Hepatocyte (in vitro differentiated cells): ENCODE measurements around the gene ZMYND19. TPM values are rescaled to one million over a fixed set of nuclear protein-coding genes. Genes with fewer than 3 reads are reported as not detected.

Source experiments
- DNase-seq: peaks from one replicate; pipeline ENCODE4 v3.0.0-alpha.2; 2016; ENCODE audit warnings: low spot score
- H2AFZ ChIP-seq: fragments of 200-600 bp; sonication (generic); 2 replicates; pipeline ENCODE4 v1.6.0; 2016; ENCODE audit warnings: antibody characterized with exemption, mild to moderate bottlenecking
- H3K27ac ChIP-seq: fragments of 200-600 bp; sonication (generic); 2 replicates; pipeline ENCODE4 v1.5.1; 2016; ENCODE audit warnings: mild to moderate bottlenecking
- H3K27me3 ChIP-seq: fragments of 200-600 bp; sonication (generic); 2 replicates; pipeline ENCODE4 v1.6.1; 2016
- H3K36me3 ChIP-seq: fragments of 200-600 bp; sonication (generic); replicated peaks from 2 replicates; pipeline ENCODE4 v1.5.1; 2016; ENCODE audit warnings: low read depth; ENCODE audit not compliant: insufficient read depth
- H3K4me1 ChIP-seq: fragments of 200-600 bp; sonication (generic); 2 replicates; pipeline ENCODE4 v1.5.1; 2016; ENCODE audit warnings: mild to moderate bottlenecking, moderate library complexity; ENCODE audit not compliant: insufficient read depth
- H3K4me2 ChIP-seq: fragments of 200-600 bp; sonication (generic); 2 replicates; pipeline ENCODE4 v1.6.0; 2016
- H3K4me3 ChIP-seq: fragments of 200-600 bp; sonication (generic); 2 replicates; pipeline ENCODE4 v1.5.1; 2016; ENCODE audit warnings: mild to moderate bottlenecking
- H3K79me2 ChIP-seq: fragments of 200-600 bp; sonication (generic); 2 replicates; pipeline ENCODE4 v1.6.0; 2017; ENCODE audit warnings: mild to moderate bottlenecking
- H3K9me2 ChIP-seq: fragments of 200-600 bp; sonication (generic); replicated peaks from 2 replicates; pipeline ENCODE4 v1.6.0; 2017; ENCODE audit warnings: mild to moderate bottlenecking; ENCODE audit not compliant: insufficient read depth
- H3K9me3 ChIP-seq: fragments of 200-600 bp; sonication (generic); 2 replicates; pipeline ENCODE4 v1.5.1; 2016; ENCODE audit warnings: low read depth, mild to moderate bottlenecking
- H4K20me1 ChIP-seq: fragments of 200-600 bp; sonication (generic); 2 replicates; pipeline ENCODE4 v1.6.0; 2016; ENCODE audit warnings: mild to moderate bottlenecking; ENCODE audit not compliant: insufficient read depth, poor library complexity, severe bottlenecking
- CTCF ChIP-seq: fragments of 200-600 bp; sonication (generic); IDR thresholded peaks from 2 replicates; pipeline ENCODE4 v1.5.1; 2016; ENCODE audit warnings: antibody characterized with exemption, mild to moderate bottlenecking; ENCODE audit not compliant: poor library complexity
- EZH2 ChIP-seq: fragments of 200-600 bp; sonication (generic); IDR thresholded peaks from 2 replicates; pipeline ENCODE4 v1.6.1; 2016; ENCODE audit warnings: antibody characterized with exemption, mild to moderate bottlenecking, borderline replicate concordance
- EZH2phosphoT487 ChIP-seq: fragments of 200-600 bp; sonication (generic); IDR thresholded peaks from one replicate; pipeline ENCODE4 v1.6.1; 2018; ENCODE audit warnings: antibody characterized with exemption, mild to moderate bottlenecking, low read depth, moderate library complexity; ENCODE audit not compliant: unreplicated experiment, severe bottlenecking
- WGBS: methylation state at CpG from one replicate; pipeline ENCODE4 v1.1.6; 2016; ENCODE audit warnings: low lambda C conversion rate; ENCODE audit errors: missing lambda C conversion rate; 5-methylcytosine and 5-hydroxymethylcytosine counted together
- polyA plus RNA-seq: library from polyadenylated mRNA; unstranded; fragments of >200 nt; fragmentation: Nextera tagmentation; extraction: Ambion mirVana; gene quantifications from 2 replicates; pipeline ENCODE4 v1.2.1, GENCODE V29; 2016
- total RNA-seq: library from RNA; depleted of rRNA; stranded (reverse); fragments of >200 nt; gene quantifications from 2 replicates; pipeline ENCODE4 v1.2.3, GENCODE V29; 2014

ZMYND19 gene
- total and polyA plus RNA-seq, 2 experiments from 2014 or later: 20.4 to 46.9 TPM

- TF ChIP-seq EZH2phosphoT487 (no peak), CTCF (no peak), EZH2 (no peak)
- DNase-seq: no peak
- Histone ChIP-seq H3K9me2 (no peaks in the 10 kb centered on the region), H3K27ac (no peak overlapping the region), H3K9me3 (no peaks in the 10 kb centered on the region), H3K4me1 (peaks cover 15% of the 10 kb centered on the region), H3K79me2 (peaks cover 19% of the 10 kb centered on the region), H3K27me3 (no peaks in the 10 kb centered on the region), H2AFZ (no peak overlapping the region), H3K36me3 (no peaks in the 10 kb centered on the region), H3K4me3 (no peak overlapping the region), H3K4me2 (no peak overlapping the region), H4K20me1 (no peaks in the 10 kb centered on the region)
- 95% methylated on average over 22 of the region's 22 CpGs for WGBS
Measured at GRCh38 chr9:137581361-137582285, 8.7 kb downstream of the ZMYND19 start.

GRCh38 chr9:137580954-137581322 is 9.4 kb downstream of the ZMYND19 start:
- no peak for DNase-seq
- Histone ChIP-seq H4K20me1 (no peaks in the 10 kb centered on the region), H3K27ac (no peak overlapping the region), H3K4me1 (peaks cover 15% of the 10 kb centered on the region), H3K27me3 (no peaks in the 10 kb centered on the region), H3K9me3 (no peaks in the 10 kb centered on the region), H3K36me3 (no peaks in the 10 kb centered on the region), H3K4me3 (no peak overlapping the region), H2AFZ (no peak overlapping the region), H3K79me2 (peaks cover 26% of the 10 kb centered on the region), H3K9me2 (no peaks in the 10 kb centered on the region), H3K4me2 (no peak overlapping the region)
- no peak for TF ChIP-seq EZH2phosphoT487
- TF ChIP-seq CTCF: no peak
- WGBS: 95% methylated on average over 4 of the region's 4 CpGs

GRCh38 chr9:137580209-137580953 is 9.9 kb downstream of the ZMYND19 start:
- H3K4me3 ChIP-seq: no peak overlapping the region
- no peaks in the 10 kb centered on the region for H3K9me3 ChIP-seq
- H3K27me3 ChIP-seq: no peaks in the 10 kb centered on the region
- no peaks in the 10 kb centered on the region for H3K9me2 ChIP-seq
- no peaks in the 10 kb centered on the region for H4K20me1 ChIP-seq
- peaks cover 15% of the 10 kb centered on the region for H3K4me1 ChIP-seq
- 86% methylated on average over 23 of the region's 23 CpGs for WGBS
- H3K79me2 ChIP-seq: peaks cover 30% of the 10 kb centered on the region
- H3K36me3 ChIP-seq: no peaks in the 10 kb centered on the region
- no peak overlapping the region for H3K27ac ChIP-seq
- H2AFZ ChIP-seq: no peak overlapping the region
- no peak overlapping the region for H3K4me2 ChIP-seq
- DNase-seq: no peak
- TF ChIP-seq CTCF (no peak), EZH2 (no peak)
